Measurements from ENCODE around the gene MALT1. TPM values are rescaled to one million over a fixed set of nuclear protein-coding genes. Genes with fewer than 3 reads are reported as not detected.

Gene MALT1
- total RNA-seq, 2 experiments from 2014 or later: 57.8 to 67.5 TPM

DNA sequence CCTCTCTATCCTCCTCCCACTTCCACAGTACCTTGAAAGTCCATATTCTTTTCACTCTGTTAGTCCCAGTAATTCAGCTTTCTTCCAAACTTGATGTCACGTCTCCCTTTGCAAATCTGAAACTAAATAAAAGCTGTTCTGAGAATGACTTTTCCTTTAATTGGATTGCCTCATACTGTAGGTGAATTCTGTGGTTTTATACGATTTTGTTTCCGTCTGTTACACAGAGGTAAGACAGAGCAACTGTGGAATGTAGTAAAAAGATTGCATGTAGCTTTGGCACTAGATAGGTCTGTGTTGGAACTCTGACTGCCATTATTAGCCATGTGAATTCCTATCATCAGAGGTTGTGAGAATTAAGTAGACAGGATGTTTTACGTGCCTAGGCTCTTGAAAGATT lies 25.9 kb downstream of the MALT1 start:
- ChIA-PET CTCF (interaction anchor here (0.8 to 4.3 kb wide), 6 partner anchors 12 to 167 kb away, joined by 3 to 29 read pairs (median 4); no protein-coding TSS in a partner anchor), POLR2A (interaction anchor here (0.7 to 2.0 kb wide), 7 partner anchors 9 to 167 kb away, joined by 3 to 12 read pairs (median 3); partner anchors contain the start of gene MALT1)
- ATAC-seq (peak; percentile 56), DNase-seq (no peak)
- peak overlapping the region; percentile 68 for H3K4me3 Mint-ChIP-seq
- H3K9me3 Mint-ChIP-seq: peaks cover 3% of the 10 kb centered on the region
- H3K27me3 Mint-ChIP-seq: no peaks in the 10 kb centered on the region
- TF ChIP-seq, protein P1, sequence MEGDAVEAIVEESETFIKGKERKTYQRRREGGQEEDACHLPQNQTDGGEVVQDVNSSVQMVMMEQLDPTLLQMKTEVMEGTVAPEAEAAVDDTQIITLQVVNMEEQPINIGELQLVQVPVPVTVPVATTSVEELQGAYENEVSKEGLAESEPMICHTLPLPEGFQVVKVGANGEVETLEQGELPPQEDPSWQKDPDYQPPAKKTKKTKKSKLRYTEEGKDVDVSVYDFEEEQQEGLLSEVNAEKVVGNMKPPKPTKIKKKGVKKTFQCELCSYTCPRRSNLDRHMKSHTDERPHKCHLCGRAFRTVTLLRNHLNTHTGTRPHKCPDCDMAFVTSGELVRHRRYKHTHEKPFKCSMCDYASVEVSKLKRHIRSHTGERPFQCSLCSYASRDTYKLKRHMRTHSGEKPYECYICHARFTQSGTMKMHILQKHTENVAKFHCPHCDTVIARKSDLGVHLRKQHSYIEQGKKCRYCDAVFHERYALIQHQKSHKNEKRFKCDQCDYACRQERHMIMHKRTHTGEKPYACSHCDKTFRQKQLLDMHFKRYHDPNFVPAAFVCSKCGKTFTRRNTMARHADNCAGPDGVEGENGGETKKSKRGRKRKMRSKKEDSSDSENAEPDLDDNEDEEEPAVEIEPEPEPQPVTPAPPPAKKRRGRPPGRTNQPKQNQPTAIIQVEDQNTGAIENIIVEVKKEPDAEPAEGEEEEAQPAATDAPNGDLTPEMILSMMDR (IDR thresholded peaks at IDR 0.05): no peak
- H3K4me1 Mint-ChIP-seq (ENCODE audit: low read depth): peaks cover 63% of the 10 kb centered on the region
- H3K27ac Mint-ChIP-seq: peak overlapping the region; percentile 91
- peaks cover 48% of the 10 kb centered on the region for H3K36me3 Mint-ChIP-seq (ENCODE audit: low read depth)
- intact Hi-C loops (cut with micrococcal nuclease): loop anchor here (2.0 kb wide), 1 partner anchor 150 kb away; no protein-coding TSS in a partner anchor

DNA sequence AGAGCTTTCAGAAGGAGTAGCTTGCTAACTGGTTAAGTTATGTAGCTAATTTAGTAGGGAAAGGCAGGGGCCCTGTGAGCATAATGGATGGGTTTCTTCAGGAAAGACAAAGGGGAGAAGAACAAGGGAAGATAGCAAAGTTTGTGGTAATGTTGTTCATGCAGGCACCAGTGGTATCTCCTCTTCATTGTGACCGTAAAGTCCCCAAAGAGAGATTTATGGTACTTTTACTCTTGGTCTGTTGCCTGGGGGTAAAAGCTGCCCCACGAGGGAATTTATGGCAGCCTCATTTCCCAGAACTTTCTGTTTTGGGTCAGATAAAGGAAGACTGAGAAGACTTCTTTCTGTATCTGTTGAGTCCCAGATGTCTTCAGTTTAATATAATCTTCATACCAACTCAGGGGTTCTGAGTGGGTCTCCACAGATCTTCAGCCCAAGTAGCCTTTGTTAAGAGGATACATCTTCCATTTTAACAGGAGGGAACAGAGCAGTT lies 27.5 kb downstream of the MALT1 start:
- POLR2A ChIA-PET: interaction anchor here (1.9 to 2.0 kb wide), 2 partner anchors 17 to 27 kb away, joined by 5 to 12 read pairs; partner anchors contain the start of gene MALT1
- H3K36me3 Mint-ChIP-seq (ENCODE audit: low read depth): peaks cover 62% of the 10 kb centered on the region
- intact Hi-C loops (cut with micrococcal nuclease): no loop called here
- peaks cover 56% of the 10 kb centered on the region for H3K4me1 Mint-ChIP-seq (ENCODE audit: low read depth)
- H3K27ac Mint-ChIP-seq: no peak overlapping the region
- TF ChIP-seq, protein P1 (IDR thresholded peaks at IDR 0.05): no peak
- no peaks in the 10 kb centered on the region for H3K27me3 Mint-ChIP-seq
- H3K9me3 Mint-ChIP-seq: peaks cover 8% of the 10 kb centered on the region
- no peak for ATAC-seq
- H3K4me3 Mint-ChIP-seq: no peak overlapping the region
- DNase-seq: no peak
- CTCF ChIA-PET: interaction anchor here (1.5 to 4.3 kb wide), 4 partner anchors 9 to 65 kb away, joined by 5 to 29 read pairs (median 14); no protein-coding TSS in a partner anchor

DNA sequence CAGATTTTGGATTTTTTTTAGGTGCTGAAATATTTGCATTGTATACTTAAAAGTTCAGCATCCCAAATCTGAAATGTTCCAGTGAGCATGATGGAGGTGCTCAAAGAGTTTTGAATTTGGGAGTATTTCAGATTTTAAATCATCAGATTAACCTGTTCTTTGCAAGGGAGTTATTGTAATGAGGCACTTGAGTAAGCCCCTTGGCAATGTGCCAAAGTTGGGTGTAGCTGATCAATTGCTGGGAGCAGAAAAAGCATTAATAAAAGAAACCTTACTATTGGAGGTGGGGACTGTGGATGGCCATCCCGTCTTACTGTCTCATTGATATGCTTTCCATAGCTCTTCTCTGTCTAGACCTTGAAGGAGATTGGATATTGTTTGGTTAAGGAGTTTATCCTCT lies 28.3 kb downstream of the MALT1 start:
- intact Hi-C loops (cut with micrococcal nuclease): no loop called here
- no peak overlapping the region for H3K4me3 Mint-ChIP-seq
- H3K36me3 Mint-ChIP-seq (ENCODE audit: low read depth): peaks cover 65% of the 10 kb centered on the region
- H3K27me3 Mint-ChIP-seq: no peaks in the 10 kb centered on the region
- POLR2A ChIA-PET: interaction anchor here (0.8 to 1.5 kb wide), 3 partner anchors 9 to 57 kb away, joined by 3 to 5 read pairs (median 4); no protein-coding TSS in a partner anchor
- DNase-seq (no peak), ATAC-seq (no peak)
- CTCF ChIA-PET: interaction anchor here (1.2 to 4.3 kb wide), 4 partner anchors 10 to 70 kb away, joined by 6 to 29 read pairs (median 14); no protein-coding TSS in a partner anchor
- peaks cover 49% of the 10 kb centered on the region for H3K4me1 Mint-ChIP-seq (ENCODE audit: low read depth)
- H3K27ac Mint-ChIP-seq: no peak overlapping the region
- peaks cover 9% of the 10 kb centered on the region for H3K9me3 Mint-ChIP-seq
- TF ChIP-seq, protein P1 (IDR thresholded peaks at IDR 0.05): no peak

DNA sequence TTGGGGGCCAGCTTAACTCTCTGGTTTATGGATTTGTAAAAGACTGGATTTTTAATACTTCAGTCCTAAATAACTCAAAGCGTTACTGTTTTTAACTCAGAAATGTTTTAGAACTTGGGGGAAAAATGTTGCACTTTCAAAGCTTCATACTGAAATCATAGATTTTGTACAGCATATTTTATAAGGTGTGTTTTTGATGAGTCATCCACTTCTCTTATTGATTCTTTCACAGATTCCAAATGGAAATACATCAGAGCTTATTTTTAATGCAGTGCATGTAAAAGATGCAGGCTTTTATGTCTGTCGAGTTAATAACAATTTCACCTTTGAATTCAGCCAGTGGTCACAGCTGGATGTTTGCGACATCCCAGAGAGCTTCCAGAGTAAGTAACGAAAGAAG lies 28.9 kb downstream of the MALT1 start:
- ATAC-seq: no peak
- TF ChIP-seq, protein P1 (IDR thresholded peaks at IDR 0.05): no peak
- intact Hi-C loops (cut with micrococcal nuclease): no loop called here
- CTCF ChIA-PET: interaction anchor here (0.8 to 4.3 kb wide), 7 partner anchors 9 to 69 kb away, joined by 3 to 29 read pairs (median 6); no protein-coding TSS in a partner anchor
- POLR2A ChIA-PET: interaction anchor here (0.8 to 1.5 kb wide), 4 partner anchors 8 to 56 kb away, joined by 3 to 5 read pairs (median 4); no protein-coding TSS in a partner anchor
- peaks cover 62% of the 10 kb centered on the region for H3K36me3 Mint-ChIP-seq (ENCODE audit: low read depth)
- H3K27ac Mint-ChIP-seq: no peak overlapping the region
- no peak overlapping the region for H3K4me3 Mint-ChIP-seq
- no peaks in the 10 kb centered on the region for H3K27me3 Mint-ChIP-seq
- H3K4me1 Mint-ChIP-seq (ENCODE audit: low read depth): peaks cover 42% of the 10 kb centered on the region
- DNase-seq: no peak
- H3K9me3 Mint-ChIP-seq: peaks cover 7% of the 10 kb centered on the region

DNA sequence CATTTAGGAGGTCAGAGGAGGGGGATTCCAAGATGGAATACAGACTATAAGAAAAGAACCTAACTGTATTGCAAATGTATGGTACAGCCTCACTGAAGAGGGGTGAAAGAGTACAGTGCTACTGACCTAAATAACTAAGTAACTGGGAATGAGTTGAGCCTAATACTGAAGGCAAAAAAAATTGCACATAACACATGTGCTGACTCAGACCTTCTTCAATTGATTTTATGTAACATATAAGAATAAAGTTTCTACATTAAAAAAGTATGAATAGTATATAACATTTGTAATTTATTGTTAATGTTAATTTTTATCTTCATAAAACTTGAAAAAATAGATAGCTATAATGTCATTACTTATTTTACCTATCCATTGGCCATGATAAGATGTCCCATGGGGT lies 41.7 kb downstream of the MALT1 start:
- DNase-seq (no peak), ATAC-seq (no peak)
- no peaks in the 10 kb centered on the region for H3K9me3 Mint-ChIP-seq
- intact Hi-C loops (cut with micrococcal nuclease): no loop called here
- no peaks in the 10 kb centered on the region for H3K27me3 Mint-ChIP-seq
- ChIA-PET CTCF (interaction anchor here (1.8 kb wide), 1 partner anchor 51 kb away, joined by 8 read pairs; no protein-coding TSS in a partner anchor), POLR2A (no interaction called here)
- no peak overlapping the region for H3K4me3 Mint-ChIP-seq
- no peak overlapping the region for H3K27ac Mint-ChIP-seq
- H3K36me3 Mint-ChIP-seq (ENCODE audit: low read depth): peaks cover 51% of the 10 kb centered on the region
- TF ChIP-seq, protein P1 (IDR thresholded peaks at IDR 0.05): no peak
- peaks cover 47% of the 10 kb centered on the region for H3K4me1 Mint-ChIP-seq (ENCODE audit: low read depth)

Measured in activated CD8-positive, alpha-beta T cell treated with anti-CD3 and anti-CD28 coated beads for 36 hours (primary cell).